Stimulated activated CD4-positive, alpha-beta T cell treated with anti-CD3 and anti-CD28 coated beads, Interleukin-15, amount 100 ng/mL, for 24 hours (primary cell): ENCODE data around the gene TAF11L10.
"Not testable (repeated sequence)": the region's sequence is repeated elsewhere in the genome, so short reads cannot be mapped to it uniquely, and the experiment has no call there.

Source experiments
- DNase-seq: peaks from one replicate; pipeline ENCODE4 v3.0.0-alpha.2; 2020

Gene TAF11L10

DNA sequence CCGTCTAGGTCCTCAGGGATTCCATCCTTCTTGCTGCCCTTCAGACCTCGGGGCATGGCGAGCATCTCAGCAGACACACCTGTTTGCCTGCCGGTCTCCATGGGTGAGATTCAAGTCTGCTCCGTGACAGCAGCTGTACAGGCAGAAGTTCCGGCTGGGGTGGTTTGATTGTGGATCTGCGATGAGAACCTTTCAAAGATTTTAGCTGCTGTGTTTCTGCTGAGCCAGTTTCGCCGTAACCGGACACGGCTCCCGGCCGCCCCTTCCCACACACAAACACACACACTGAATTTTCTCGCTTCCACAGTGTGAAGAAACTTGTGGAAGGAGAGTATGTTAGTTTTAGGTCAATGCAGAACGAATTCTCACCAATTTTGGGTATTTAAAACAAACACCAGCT is at the start of gene TAF11L10:
Gene TAF11L10 (minus strand): TSS at position 101 of the 400 bp plus-strand sequence.
- DNase-seq = not testable (repeated sequence)

DNA sequence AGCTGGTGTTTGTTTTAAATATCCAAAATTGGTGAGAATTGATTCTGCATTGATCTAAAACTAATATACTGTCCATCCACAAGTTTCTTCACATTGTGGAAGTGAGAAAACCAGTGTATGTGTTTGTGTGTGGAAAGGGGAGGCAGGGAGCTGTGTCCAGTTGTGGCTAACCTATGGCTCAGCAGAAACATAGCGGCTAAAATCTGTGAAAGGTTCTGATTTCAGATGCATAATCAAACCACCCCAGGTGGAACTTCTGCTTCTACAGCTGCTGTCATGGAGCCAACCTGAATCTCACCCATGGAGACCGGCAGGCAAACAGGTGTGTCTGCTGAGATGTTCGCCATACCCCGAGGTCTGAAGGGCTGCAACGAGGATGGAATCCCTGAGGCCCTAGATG is 36.5 kb upstream of the TAF11L10 start, which contains the start of gene TAF11L14:
Gene TAF11L14 (plus strand): TSS at position 301 of the 400 bp plus-strand sequence.
- no peak for DNase-seq

DNA sequence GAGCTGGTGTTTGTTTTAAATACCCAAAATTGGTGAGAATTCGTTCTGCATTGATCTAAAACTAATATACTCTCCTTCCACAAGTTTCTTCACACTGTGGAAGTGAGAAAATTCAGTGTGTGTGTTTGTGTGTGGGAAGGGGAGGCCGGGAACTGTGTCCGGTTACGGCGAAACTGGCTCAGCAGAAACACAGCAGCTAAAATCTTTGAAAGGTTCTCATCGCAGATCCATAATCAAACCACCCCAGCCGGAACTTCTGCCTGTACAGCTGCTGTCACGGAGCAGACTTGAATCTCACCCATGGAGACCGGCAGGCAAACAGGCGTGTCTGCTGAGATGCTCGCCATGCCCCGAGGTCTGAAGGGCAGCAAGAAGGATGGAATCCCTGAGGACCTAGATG is 34.2 kb upstream of the TAF11L10 start, which contains the start of gene TAF11L13:
Gene TAF11L13 (plus strand): TSS at position 301 of the 400 bp plus-strand sequence.
- not testable (repeated sequence) for DNase-seq

DNA sequence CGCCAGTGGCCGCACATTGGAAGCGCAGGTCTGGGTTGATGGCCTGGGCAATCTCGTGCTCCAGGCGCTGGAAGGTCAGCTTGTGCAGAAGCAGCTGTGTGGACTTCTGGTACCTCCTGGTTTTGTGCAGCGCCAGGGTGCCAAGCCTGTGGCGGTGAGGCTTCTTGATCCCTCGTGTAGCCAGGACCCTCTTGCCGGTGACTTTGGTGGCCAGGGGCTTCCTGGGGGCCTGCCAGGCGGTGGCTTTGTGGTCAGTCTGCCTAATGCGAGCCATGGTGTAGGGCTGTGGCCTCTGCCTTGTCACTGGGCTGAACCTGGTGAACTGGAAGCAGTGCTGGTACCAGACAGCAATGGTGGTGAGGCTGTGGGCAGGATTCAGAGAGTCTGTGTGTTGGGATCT is 28.1 kb upstream of the TAF11L10 start:
- no peak for DNase-seq

DNA sequence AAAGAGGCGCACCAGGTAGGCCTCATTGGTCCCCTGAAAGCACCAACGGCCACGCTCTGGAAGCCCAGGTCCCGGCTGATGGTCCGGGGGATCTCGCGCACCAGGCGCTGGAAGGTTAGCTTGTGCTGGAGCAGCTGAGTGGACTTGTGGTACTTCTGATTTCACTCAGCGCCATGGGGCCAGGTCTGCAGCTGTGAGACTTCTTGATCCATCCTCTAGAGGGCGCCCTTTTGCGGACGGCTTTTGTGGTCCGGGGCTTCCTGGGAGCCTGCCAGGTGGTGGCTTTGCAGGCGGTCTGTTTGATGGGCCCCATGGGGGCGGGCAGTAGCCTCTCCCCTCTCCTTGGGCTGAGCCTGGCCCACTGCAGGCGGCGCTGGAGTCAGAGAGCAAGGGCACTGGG is 23.0 kb upstream of the TAF11L10 start:
- no peak for DNase-seq

DNA sequence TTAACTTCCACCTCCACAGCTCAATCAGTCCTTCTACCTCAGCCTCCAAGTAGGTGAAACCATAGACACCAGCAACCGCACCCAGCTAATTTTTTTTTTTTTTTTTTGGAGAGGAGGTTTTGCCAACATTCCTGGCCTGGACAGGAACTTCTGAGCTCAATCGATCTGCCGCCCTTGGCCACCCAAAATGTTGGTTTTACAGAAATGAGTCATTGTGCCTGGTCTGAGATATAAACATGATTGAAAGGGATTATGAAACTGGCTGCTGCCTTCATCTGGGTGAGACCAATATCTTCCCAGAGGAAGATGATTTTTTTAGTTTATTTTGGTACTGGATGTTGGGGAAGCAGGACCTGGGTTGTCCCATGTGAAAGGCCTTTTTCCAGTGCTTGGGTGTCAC is 21.7 kb upstream of the TAF11L10 start:
- no peak for DNase-seq

DNA sequence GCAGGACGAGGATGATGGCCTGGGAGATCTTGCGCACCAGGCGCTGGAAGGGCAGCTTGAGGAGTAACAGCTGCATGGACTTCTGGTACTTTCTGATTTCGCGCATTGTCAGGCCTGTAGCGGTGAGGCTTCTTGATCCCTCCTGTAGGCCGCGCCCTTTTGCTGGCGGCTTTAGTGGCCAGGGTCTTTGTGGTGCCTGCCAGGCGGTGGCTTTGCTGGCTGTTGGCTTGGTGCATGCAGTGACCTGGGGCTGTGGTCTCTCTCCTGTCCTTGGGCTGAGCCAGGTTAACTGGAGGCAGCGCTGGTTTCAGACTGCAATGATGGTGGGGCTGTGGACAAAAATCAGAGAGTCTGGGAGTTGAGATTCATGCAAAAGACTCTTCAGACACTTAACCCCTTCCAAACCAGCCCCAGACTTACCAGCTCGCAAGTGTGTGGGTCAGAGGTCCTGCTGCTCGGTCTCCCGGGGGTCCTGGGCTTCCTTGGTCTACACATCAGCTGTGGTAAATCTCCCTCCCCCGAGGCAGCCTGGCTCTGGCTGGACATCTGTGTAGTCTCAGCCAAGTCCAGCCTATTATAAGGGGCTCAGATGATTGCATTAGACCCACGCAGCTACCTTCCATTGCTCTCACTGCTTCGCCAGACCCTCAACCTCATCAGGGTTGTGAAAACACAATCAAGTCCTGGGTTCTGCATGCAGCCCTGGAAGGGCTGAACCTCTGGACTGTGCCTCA is 17.4 kb upstream of the TAF11L10 start:
- no peak for DNase-seq

DNA sequence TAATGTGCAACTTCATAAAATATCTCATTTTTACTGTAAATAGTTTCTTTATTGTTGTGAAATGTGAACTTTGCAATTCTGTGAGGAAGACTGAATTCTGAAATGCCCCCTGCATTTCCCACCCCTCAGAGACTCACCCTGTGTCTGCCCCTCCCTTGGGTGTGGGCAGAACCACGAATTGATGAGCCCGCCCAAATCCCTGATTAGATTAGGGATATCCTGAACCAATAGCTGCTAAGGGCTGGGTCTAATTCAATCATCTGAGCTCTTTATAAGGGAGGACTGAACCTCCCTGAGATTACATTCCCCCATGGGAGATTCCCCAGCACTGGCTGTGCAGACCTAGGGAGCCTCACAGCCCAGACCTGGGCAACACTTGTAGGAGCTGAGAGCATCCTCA is 12.5 kb upstream of the TAF11L10 start, which contains the start of gene TAF11L12:
Gene TAF11L12 (plus strand): TSS at position 301 of the 400 bp plus-strand sequence.
- not testable (repeated sequence) for DNase-seq

DNA sequence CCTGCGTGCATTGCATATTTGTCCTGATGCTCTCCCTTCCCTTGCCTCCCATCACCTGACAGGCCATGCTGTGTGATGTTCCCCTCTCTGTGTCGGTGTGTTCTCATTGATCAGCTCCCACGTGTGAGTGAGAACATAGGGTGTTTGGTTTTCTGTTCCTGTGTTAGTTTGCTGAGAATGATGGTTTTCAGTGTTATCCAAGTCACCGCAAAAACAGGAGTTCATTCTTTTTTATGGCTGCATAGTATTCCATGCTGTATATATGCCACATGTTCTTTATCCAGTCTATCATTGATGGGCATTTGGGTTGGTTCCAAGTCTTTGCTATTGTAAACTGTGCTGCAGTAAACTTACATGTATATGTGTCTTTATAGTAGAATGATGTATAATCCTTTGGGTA is 9.8 kb upstream of the TAF11L10 start:
- DNase-seq = not testable (repeated sequence)

DNA sequence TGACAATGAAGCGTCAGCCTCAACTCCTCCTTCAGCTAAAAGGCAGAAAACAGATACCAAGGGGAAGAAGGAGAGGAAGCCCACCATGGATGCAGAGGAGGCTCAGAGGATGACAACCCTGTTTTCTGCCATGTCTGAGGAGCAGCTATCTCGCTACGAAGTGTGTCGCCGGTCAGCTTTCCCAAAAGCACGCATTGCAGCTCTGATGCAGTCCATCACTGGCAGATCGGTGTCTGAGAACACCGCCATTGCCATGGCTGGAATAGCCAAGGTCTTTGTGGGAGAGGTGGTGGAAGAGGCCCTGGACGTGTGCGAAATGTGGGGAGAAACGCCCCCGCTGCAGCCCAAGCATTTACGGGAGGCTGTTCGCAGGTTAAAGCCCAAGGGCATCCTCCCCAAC is 7.3 kb upstream of the TAF11L10 start:
- DNase-seq = no peak

DNA sequence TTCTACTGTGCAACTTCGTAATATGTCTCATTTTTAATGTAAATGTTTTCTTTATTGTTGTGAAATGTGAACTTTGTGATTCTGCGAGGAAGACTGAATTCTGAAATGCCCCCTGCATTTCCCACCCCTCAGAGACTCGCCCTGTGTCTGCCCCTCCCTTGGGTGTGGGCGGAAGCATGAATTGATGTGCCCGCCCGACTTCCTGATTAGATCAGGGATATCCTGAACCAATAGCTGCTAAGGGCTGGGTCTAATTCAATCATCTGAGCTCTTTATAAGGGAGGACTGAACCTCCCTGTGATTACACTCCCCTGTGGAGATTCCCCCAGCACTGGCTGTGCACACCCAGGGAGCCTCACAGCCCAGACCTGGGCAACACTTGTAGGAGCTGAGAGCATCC is 6.3 kb upstream of the TAF11L10 start, which contains the start of gene TAF11L11:
Gene TAF11L11 (plus strand): TSS at position 304 of the 400 bp plus-strand sequence.
- DNase-seq = not testable (repeated sequence)

DNA sequence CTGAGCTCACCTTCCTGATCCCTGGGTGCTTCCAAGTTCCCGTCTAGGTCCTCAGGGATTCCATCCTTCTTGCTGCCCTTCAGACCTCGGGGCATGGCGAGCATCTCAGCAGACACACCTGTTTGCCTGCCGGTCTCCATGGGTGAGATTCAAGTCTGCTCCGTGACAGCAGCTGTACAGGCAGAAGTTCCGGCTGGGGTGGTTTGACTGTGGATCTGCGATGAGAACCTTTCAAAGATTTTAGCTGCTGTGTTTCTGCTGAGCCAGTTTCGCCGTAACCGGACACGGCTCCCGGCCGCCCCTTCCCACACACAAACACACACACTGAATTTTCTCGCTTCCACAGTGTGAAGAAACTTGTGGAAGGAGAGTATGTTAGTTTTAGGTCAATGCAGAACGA is 3.4 kb downstream of the TAF11L10 start, which contains the start of gene TAF11L9:
Gene TAF11L9 (minus strand): TSS at position 140 of the 400 bp plus-strand sequence.
- DNase-seq = not testable (repeated sequence)

DNA sequence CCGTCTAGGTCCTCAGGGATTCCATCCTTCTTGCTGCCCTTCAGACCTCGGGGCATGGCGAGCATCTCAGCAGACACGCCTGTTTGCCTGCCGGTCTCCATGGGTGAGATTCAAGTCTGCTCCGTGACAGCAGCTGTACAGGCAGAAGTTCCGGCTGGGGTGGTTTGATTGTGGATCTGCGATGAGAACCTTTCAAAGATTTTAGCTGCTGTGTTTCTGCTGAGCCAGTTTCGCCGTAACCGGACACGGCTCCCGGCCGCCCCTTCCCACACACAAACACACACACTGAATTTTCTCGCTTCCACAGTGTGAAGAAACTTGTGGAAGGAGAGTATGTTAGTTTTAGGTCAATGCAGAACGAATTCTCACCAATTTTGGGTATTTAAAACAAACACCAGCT is 6.8 kb downstream of the TAF11L10 start, which contains the start of gene TAF11L8:
Gene TAF11L8 (minus strand): TSS at position 101 of the 400 bp plus-strand sequence.
- not testable (repeated sequence) for DNase-seq

DNA sequence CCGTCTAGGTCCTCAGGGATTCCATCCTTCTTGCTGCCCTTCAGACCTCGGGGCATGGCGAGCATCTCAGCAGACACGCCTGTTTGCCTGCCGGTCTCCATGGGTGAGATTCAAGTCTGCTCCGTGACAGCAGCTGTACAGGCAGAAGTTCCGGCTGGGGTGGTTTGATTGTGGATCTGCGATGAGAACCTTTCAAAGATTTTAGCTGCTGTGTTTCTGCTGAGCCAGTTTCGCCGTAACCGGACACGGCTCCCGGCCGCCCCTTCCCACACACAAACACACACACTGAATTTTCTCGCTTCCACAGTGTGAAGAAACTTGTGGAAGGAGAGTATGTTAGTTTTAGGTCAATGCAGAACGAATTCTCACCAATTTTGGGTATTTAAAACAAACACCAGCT is 12.0 kb downstream of the TAF11L10 start, which contains the start of gene TAF11L7:
Gene TAF11L7 (minus strand): TSS at position 101 of the 400 bp plus-strand sequence.
- not testable (repeated sequence) for DNase-seq
